Right lobe of liver (tissue), 4 donors: ENCODE results near the gene BSPH1.

ENCODE experiments used
- CTCF ChIP-seq, 4 donors: fragments of 200-600 bp in 3 of 4; fragments of 450-650 bp in 1 of 4; IDR thresholded peaks; one replicate each; pipeline versions ENCODE4 v1.5.1 to v1.8.0; 2016 to 2022; ENCODE audit warnings: antibody characterized with exemption in 4 of 4, mild to moderate bottlenecking in 2 of 4
- POLR2A ChIP-seq: fragments of 450-650 bp; IDR thresholded peaks from one replicate; pipeline ENCODE4 v1.6.1; 2017; ENCODE audit warnings: antibody characterized with exemption, mild to moderate bottlenecking
- donor health status: DM: no; HTN: no; CAD: no.
- donor health status: DM: no; HTN: no; CAD: no.
- donor health status: DM: no; HTN: yes; CAD: no.

- TF ChIP-seq POLR2A (no peak), CTCF (IDR thresholded peaks at IDR 0.05) (no peak)
Observed at GRCh38 chr19:48030073-48030472, 38.1 kb upstream of the BSPH1 start.
